GM18867 (cell line): ENCODE results near the gene RACGAP1.

Experiments used
- ATAC-seq: cut with Tn5 transposase; IDR thresholded peaks from one replicate; pipeline ENCODE4 v1.9.1; 2021; ENCODE audit warnings: mild to moderate bottlenecking, moderate library complexity; ENCODE audit not compliant: unreplicated experiment

Gene RACGAP1, protein sequence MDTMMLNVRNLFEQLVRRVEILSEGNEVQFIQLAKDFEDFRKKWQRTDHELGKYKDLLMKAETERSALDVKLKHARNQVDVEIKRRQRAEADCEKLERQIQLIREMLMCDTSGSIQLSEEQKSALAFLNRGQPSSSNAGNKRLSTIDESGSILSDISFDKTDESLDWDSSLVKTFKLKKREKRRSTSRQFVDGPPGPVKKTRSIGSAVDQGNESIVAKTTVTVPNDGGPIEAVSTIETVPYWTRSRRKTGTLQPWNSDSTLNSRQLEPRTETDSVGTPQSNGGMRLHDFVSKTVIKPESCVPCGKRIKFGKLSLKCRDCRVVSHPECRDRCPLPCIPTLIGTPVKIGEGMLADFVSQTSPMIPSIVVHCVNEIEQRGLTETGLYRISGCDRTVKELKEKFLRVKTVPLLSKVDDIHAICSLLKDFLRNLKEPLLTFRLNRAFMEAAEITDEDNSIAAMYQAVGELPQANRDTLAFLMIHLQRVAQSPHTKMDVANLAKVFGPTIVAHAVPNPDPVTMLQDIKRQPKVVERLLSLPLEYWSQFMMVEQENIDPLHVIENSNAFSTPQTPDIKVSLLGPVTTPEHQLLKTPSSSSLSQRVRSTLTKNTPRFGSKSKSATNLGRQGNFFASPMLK

GRCh38 chr12:50025187-50026059, at the start of gene RACGAP1:
Gene RACGAP1 (minus strand): TSS chr12:50025494. CDS start chr12:50016715, 8,779 bp downstream.
- ATAC-seq: peak; percentile 89

DNA sequence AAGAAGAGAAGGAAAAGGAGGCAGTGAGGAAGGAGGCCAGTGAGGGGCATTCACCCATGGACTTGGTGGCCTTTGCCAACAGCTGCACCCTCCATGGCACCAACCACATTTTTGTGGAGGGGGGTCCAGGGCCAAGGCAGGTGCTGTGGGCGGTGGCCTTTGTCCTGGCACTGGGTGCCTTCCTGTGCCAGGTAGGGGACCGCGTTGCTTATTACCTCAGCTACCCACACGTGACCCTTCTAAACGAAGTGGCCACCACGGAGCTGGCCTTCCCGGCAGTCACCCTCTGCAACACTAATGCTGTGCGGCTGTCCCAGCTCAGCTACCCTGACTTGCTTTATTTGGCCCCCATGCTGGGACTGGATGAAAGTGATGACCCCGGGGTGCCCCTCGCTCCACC, 48.4 kb upstream of the RACGAP1 start:
- ATAC-seq: no peak

DNA sequence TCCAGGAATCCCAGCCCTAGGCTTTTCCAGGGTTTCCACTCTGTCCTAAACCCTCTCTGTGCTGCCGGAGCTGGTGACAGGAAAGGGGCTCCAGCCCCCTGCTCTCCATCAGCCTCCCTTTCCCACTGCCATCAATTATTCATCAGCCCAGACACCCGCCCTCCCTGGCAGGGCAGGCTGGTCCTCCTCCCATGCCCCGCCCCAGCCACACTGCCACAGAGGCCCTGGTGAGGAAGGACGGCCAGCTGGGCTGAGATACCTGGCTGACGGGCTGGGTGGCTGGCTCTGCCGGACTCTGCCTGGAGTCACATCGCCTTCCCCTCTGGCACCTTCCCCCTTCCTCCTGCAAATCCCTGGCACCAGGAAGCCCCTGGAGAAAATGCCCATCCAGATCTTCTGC, 47.9 kb upstream of the RACGAP1 start:
- ATAC-seq: no peak

DNA sequence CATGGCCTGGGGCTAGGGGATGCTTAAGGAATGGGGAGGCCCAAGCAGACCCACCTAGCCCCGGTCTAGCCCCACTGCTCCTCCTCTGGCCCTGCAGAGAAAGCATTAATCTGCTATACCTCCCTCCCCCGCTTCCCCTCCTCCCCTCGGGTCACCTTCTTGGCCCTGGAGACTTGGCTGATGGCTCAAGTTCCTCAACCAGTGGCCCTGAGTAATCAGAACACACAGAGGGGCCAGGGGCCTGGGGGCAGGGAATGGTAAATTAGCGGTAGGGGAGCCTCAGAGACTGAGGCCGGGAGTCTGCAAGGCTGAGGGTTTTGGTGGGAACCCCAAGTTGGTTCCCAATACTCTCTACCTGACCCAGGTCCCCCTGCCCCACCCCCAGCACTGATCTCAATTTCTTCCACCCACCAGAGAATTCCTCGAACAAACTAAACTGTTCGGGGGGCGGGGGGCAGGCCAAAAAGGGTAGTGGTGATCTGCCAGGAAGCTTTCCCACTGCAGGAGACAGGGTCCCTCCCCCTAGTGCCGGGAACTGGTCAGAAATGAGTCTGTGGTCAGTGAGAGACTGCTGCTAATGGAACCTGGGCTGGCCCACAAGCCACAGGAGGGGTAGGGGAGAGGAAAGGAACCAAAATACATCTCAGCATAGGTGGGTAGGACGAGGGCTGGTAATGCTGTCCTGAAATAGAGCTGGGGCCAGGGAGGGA, 47.1 kb upstream of the RACGAP1 start:
- no peak for ATAC-seq

GRCh38 chr12:50070314-50071060, 45.2 kb upstream of the RACGAP1 start:
- no peak for ATAC-seq

GRCh38 chr12:50069539-50069938, 44.2 kb upstream of the RACGAP1 start:
- ATAC-seq: no peak

DNA sequence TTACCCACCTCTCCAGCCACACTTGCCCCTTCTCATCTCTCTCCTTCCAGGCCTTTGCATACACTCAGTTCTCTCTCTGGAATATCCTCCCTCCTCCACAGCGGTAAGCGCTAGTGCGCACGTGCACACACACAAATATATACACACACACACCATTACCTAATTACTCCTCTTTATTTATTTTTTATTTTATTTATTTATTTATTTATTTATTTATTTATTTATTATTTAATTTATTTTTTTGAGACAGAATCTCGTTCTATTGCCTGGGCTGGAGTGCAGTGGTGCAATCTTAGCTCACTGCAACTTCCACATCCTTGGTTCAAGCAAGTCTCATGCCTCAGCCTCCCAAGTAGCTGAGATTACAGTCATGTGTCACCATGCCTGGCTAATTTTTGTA, 43.8 kb upstream of the RACGAP1 start:
- ATAC-seq: no peak

- no peak for ATAC-seq
Measured at GRCh38 chr12:50066402-50066801, 41.1 kb upstream of the RACGAP1 start.

GRCh38 chr12:50065726-50066310, 40.5 kb upstream of the RACGAP1 start:
- ATAC-seq: no peak

- no peak for ATAC-seq
Measured at GRCh38 chr12:50062728-50063460, 37.6 kb upstream of the RACGAP1 start.

- no peak for ATAC-seq
Measured at GRCh38 chr12:50061946-50062686, 36.8 kb upstream of the RACGAP1 start.

DNA sequence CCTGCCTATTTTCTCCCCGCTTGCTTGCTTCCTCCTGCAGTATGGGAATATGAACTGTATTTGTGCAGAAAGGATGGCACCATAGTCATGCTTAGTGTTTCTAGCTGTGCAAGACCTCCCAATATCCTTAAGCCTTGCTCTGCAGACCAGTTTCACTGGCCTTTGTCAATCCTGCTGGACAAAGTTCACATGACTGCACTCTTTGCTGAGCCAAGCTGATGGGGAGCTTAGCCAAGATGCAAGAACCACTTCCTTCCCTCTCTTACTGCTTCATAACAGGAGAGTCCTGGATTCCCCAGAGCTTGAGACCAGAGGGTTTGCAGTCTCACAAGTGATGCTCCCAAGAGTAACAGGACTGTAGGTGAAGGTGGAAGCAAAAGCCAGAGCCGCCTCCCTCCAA, 35.9 kb upstream of the RACGAP1 start:
- ATAC-seq: no peak

DNA sequence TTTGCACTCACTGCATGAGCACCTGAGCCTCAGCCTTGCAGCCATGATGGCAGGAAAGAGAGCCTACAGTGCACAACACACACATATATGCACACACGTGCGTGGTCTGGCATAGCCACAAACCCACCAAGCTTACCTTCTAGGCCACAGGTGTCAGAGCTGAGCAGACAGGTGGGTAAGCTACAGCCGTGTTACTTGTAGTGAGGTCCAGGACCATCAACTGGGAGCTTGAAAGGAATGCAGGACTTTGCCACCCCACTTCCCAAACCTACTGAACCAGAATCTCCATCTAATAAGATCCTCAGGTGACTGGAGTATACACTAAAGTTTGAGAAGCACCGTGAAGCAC, 34.8 kb upstream of the RACGAP1 start:
- ATAC-seq: no peak

DNA sequence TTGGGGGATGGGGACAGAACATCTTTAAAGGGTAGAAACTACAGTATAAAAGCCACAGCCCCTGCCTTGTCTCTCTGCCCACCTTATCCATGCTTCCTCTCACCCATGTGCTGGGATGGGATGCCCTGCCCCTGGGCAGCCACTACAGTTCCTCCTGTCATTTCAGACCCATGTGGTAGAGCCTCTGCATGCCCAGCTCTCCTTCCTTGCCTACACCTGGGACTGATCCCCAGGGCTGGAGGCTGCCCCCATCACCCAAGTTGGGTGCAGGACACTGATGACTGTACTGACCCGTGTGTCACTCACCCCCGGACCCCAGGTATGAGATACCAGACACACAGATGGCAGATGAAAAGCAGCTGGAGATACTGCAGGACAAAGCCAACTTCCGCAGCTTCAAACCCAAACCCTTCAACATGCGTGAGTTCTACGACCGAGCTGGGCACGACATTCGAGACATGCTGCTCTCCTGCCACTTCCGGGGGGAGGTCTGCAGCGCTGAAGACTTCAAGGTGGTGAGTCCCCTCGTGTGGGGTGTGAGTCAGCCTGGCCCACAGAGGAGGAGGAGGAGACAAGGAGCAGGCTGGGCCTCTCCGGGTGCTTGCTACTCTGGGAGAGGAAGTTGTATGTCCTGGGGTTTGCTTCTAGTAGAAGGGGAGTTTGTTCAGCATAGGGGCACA, 34.3 kb upstream of the RACGAP1 start:
- ATAC-seq: no peak

DNA sequence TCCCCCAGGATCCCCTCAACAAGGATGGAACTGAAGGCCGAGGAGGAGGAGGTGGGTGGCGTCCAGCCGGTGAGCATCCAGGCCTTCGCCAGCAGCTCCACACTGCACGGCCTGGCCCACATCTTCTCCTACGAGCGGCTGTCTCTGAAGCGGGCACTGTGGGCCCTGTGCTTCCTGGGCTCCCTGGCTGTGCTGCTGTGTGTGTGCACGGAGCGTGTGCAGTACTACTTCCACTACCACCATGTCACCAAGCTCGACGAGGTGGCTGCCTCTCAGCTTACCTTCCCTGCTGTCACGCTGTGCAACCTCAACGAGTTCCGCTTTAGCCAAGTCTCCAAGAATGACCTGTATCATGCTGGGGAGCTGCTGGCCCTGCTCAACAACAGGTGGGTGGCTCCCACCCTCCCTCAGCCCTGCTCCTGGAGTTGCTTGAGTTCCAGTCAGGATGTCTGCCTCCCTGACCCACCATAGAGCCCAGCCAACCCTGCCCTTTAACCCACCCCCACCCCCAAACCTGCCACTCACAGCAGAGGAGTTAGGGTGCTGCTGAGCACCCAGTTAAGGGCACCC, 33.5 kb upstream of the RACGAP1 start:
- ATAC-seq: no peak

- no peak for ATAC-seq
Measured at GRCh38 chr12:50057896-50058670, 32.8 kb upstream of the RACGAP1 start.
